NCI-H82 (cell line): ENCODE measurements around the gene CHCHD1.
A peak's percentile ranks its signal among the peaks of the same experiment; 100 is the strongest.
"Not testable (repeated sequence)": the region's sequence is repeated elsewhere in the genome, so short reads cannot be mapped to it uniquely, and the experiment has no call there.

ENCODE experiments used
- DNase-seq: peaks from one replicate; lab custom pipeline; 2025; lab: John Stamatoyannopoulos, UW

CHCHD1 gene

GRCh38 chr10:73769396-73769795 lies 12.5 kb upstream of the CHCHD1 start:
- no peak for DNase-seq

- peak; percentile 38 for DNase-seq
These were observed 10.0 kb upstream of the CHCHD1 start for GRCh38 chr10:73771722-73772280.

- peak; percentile 73 for DNase-seq
These were observed 9.3 kb upstream of the CHCHD1 start for GRCh38 chr10:73772281-73773151.

- DNase-seq, result peak; percentile 30
These were observed 8.5 kb upstream of the CHCHD1 start for GRCh38 chr10:73773152-73773879.

GRCh38 chr10:73774637-73775036 lies 7.2 kb upstream of the CHCHD1 start:
- DNase-seq, result peak; percentile 55

GRCh38 chr10:73779018-73779417 lies 2.8 kb upstream of the CHCHD1 start:
- DNase-seq, result no peak

GRCh38 chr10:73779539-73780197 lies 2.2 kb upstream of the CHCHD1 start:
- DNase-seq, result no peak

GRCh38 chr10:73780301-73780700 lies 1.5 kb upstream of the CHCHD1 start:
- DNase-seq, result no peak

GRCh38 chr10:73780966-73781365 lies 882 bp upstream of the CHCHD1 start:
- no peak for DNase-seq

- no peak for DNase-seq
These were observed 335 bp upstream of the CHCHD1 start for GRCh38 chr10:73781548-73781878.

- DNase-seq, result no peak
These were observed 869 bp downstream of the CHCHD1 start for GRCh38 chr10:73782749-73783085.

GRCh38 chr10:73785211-73785720 lies 3.4 kb downstream of the CHCHD1 start, which contains the start of gene ZSWIM8:
ZSWIM8 (plus strand) TSS chr10:73785606; CDS start chr10:73785879, 273 bp downstream.
- peak; percentile 93 for DNase-seq

- peak; percentile 41 for DNase-seq
These were observed 4.1 kb downstream of the CHCHD1 start for GRCh38 chr10:73785721-73786511.

GRCh38 chr10:73786512-73786885 lies 4.7 kb downstream of the CHCHD1 start:
- DNase-seq, result peak; percentile 41

- DNase-seq, result not testable (repeated sequence)
These were observed 5.4 kb downstream of the CHCHD1 start for GRCh38 chr10:73787031-73787800.

GRCh38 chr10:73788864-73789658 lies 7.2 kb downstream of the CHCHD1 start:
- DNase-seq, result no peak

GRCh38 chr10:73789659-73790055 lies 7.8 kb downstream of the CHCHD1 start:
- no peak for DNase-seq

- no peak for DNase-seq
These were observed 9.2 kb downstream of the CHCHD1 start for GRCh38 chr10:73790886-73791625.

GRCh38 chr10:73791871-73792400 lies 10.1 kb downstream of the CHCHD1 start:
- DNase-seq, result no peak
